H54 (cell line): ENCODE measurements around the gene BRPF1.

Source experiments
- DNase-seq: peaks from one replicate; pipeline ENCODE4 v3.0.0; 2011; ENCODE audit warnings: low spot score, mixed read lengths; ENCODE audit not compliant: insufficient read length
- FAIRE-seq: peaks from 3 replicates; lab custom pipeline; 2011; peaks lifted over from hg19 to GRCh38; lab: Jason Lieb, UNC
- POLR2A ChIP-seq: IDR thresholded peaks from 2 replicates; pipeline ENCODE4 v1.6.1; 2011; ENCODE audit warnings: low read depth, mild to moderate bottlenecking, low read length

Gene BRPF1

GRCh38 chr3:9778143-9779074 is 46.9 kb downstream of the BRPF1 start:
- no peak for TF ChIP-seq POLR2A
- peak; percentile 50 for DNase-seq
- FAIRE-seq = peak; percentile 55

- no peak for TF ChIP-seq POLR2A
- no peak for DNase-seq
- no peak for FAIRE-seq
Observed at GRCh38 chr3:9779075-9779593, 47.6 kb downstream of the BRPF1 start.

- no peak for DNase-seq
- TF ChIP-seq POLR2A = no peak
- FAIRE-seq = no peak
Observed at GRCh38 chr3:9779721-9780457, 48.4 kb downstream of the BRPF1 start.

- DNase-seq = no peak
- FAIRE-seq = no peak
- TF ChIP-seq POLR2A = no peak
Observed at GRCh38 chr3:9780458-9780812, 48.9 kb downstream of the BRPF1 start.

GRCh38 chr3:9780910-9781309 is 49.4 kb downstream of the BRPF1 start:
- no peak for TF ChIP-seq POLR2A
- FAIRE-seq (no peak), DNase-seq (no peak)

GRCh38 chr3:9781551-9781950 is 50.0 kb downstream of the BRPF1 start:
- TF ChIP-seq POLR2A = no peak
- DNase-seq = no peak
- FAIRE-seq = no peak

- DNase-seq (no peak), FAIRE-seq (no peak)
- no peak for TF ChIP-seq POLR2A
Observed at GRCh38 chr3:9781978-9782603, 50.6 kb downstream of the BRPF1 start.

- TF ChIP-seq POLR2A = no peak
- no peak for DNase-seq
- FAIRE-seq = no peak
Observed at GRCh38 chr3:9782770-9783169, 51.2 kb downstream of the BRPF1 start.

- no peak for TF ChIP-seq POLR2A
- FAIRE-seq (no peak), DNase-seq (no peak)
Observed at GRCh38 chr3:9783954-9784353, 52.4 kb downstream of the BRPF1 start.

- no peak for TF ChIP-seq POLR2A
- no peak for FAIRE-seq
- DNase-seq = no peak
Observed at GRCh38 chr3:9784965-9785364, 53.4 kb downstream of the BRPF1 start.

GRCh38 chr3:9785602-9786001 is 54.1 kb downstream of the BRPF1 start:
- no peak for FAIRE-seq
- no peak for TF ChIP-seq POLR2A
- no peak for DNase-seq

- DNase-seq (no peak), FAIRE-seq (no peak)
- TF ChIP-seq POLR2A = no peak
Observed at GRCh38 chr3:9786209-9786739, 54.7 kb downstream of the BRPF1 start.

GRCh38 chr3:9786825-9787669 is 55.5 kb downstream of the BRPF1 start:
- DNase-seq (no peak), FAIRE-seq (no peak)
- no peak for TF ChIP-seq POLR2A
